Ascending aorta (tissue), 2 donors: ENCODE measurements around the gene RABGAP1L. TPM values are rescaled to one million over a fixed set of nuclear protein-coding genes. Genes with fewer than 3 reads are reported as not detected.

Experiments
- DNase-seq, 2 donors: peaks; one replicate each; pipeline ENCODE4 v3.0.0-alpha.2; 2019; ENCODE audit warnings: low spot score in 2 of 2
- H3K27ac ChIP-seq, 2 donors: fragments of 200-600 bp; sonication (generic); one replicate each; pipeline ENCODE4 v1.5.1; 2016 to 2017; ENCODE audit warnings: mild to moderate bottlenecking in 1 of 2
- H3K27me3 ChIP-seq: fragments of 200-600 bp; sonication (generic); one replicate; pipeline ENCODE4 v1.5.1; 2017
- H3K36me3 ChIP-seq, 2 donors: fragments of 200-600 bp; sonication (generic); one replicate each; pipeline ENCODE4 v1.5.1; 2016
- H3K4me1 ChIP-seq, 2 donors: fragments of 200-600 bp; sonication (generic); one replicate each; pipeline ENCODE4 v1.5.1; 2016 to 2017; ENCODE audit warnings: mild to moderate bottlenecking in 1 of 2
- H3K4me3 ChIP-seq, 2 donors: fragments of 200-600 bp; sonication (generic); one replicate each; pipeline ENCODE4 v1.5.1; 2016 to 2017; ENCODE audit warnings: mild to moderate bottlenecking in 1 of 2
- H3K9me3 ChIP-seq, 2 donors: fragments of 200-600 bp; sonication (generic); one replicate each; pipeline ENCODE4 v1.5.1; 2016
- intact Hi-C: fragments of 100-400 bp; cut with DNase I; formaldehyde crosslinking; loops from one replicate; pipeline ENCODE4 v1.15.1; 2023
- total RNA-seq: library from RNA; depleted of rRNA; stranded (reverse); fragments of >200 nt; gene quantifications from one replicate; pipeline ENCODE4 v1.1.0, GENCODE V29; 2016
- TF ChIP-seq, protein P1 (sequence below), 3 experiments: fragments of 200-600 bp in 2 of 3; fragments of 450-650 bp in 1 of 3; sonication (generic) in 2 of 3; IDR thresholded peaks; one replicate each; pipeline ENCODE4 v1.5.1; 2016 to 2019; ENCODE audit warnings: antibody characterized with exemption in 3 of 3, mild to moderate bottlenecking in 1 of 3, moderate library complexity in 1 of 3

The RABGAP1L gene
- total RNA-seq, 1 donor from 2014 or later: 48.4 TPM

GRCh38 chr1:175000697-175001187 is 841.4 kb downstream of the RABGAP1L start:
- H3K4me1 ChIP-seq: peaks cover 3 to 25% of the 10 kb centered on the region in 2 donors
- no peaks in the 10 kb centered on the region for H3K27me3 ChIP-seq
- H3K9me3 ChIP-seq: no peaks in the 10 kb centered on the region
- intact Hi-C loops: loop anchor here (2.0 to 10.0 kb wide), 2 partner anchors 1206 to 1526 kb away; partner anchors contain the start of genes COP1 and PRDX6
- peak overlapping the region; percentile 95 to 99 for H3K27ac ChIP-seq
- TF ChIP-seq, protein P1, sequence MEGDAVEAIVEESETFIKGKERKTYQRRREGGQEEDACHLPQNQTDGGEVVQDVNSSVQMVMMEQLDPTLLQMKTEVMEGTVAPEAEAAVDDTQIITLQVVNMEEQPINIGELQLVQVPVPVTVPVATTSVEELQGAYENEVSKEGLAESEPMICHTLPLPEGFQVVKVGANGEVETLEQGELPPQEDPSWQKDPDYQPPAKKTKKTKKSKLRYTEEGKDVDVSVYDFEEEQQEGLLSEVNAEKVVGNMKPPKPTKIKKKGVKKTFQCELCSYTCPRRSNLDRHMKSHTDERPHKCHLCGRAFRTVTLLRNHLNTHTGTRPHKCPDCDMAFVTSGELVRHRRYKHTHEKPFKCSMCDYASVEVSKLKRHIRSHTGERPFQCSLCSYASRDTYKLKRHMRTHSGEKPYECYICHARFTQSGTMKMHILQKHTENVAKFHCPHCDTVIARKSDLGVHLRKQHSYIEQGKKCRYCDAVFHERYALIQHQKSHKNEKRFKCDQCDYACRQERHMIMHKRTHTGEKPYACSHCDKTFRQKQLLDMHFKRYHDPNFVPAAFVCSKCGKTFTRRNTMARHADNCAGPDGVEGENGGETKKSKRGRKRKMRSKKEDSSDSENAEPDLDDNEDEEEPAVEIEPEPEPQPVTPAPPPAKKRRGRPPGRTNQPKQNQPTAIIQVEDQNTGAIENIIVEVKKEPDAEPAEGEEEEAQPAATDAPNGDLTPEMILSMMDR (IDR thresholded peaks at IDR 0.05): no peak
- peak overlapping the region; percentile 77 to 100 for H3K4me3 ChIP-seq
- H3K36me3 ChIP-seq: peaks cover 3% of the 10 kb centered on the region in 2 donors
- no peak for DNase-seq

GRCh38 chr1:175002910-175003517 is 843.7 kb downstream of the RABGAP1L start:
- Histone ChIP-seq H3K27ac (no peak overlapping the region), H3K9me3 (no peaks in the 10 kb centered on the region), H3K4me1 (peaks cover 3 to 25% of the 10 kb centered on the region in 2 donors), H3K36me3 (peaks cover 18 to 25% of the 10 kb centered on the region in 2 donors), H3K4me3 (peak overlapping the region in 1 of 2 donors; percentile 5), H3K27me3 (no peaks in the 10 kb centered on the region)
- DNase-seq: no peak
- intact Hi-C loops: loop anchor here (10.0 kb wide), 1 partner anchor 1528 kb away; the partner anchor contains the start of gene PRDX6
- TF ChIP-seq, protein P1 (IDR thresholded peaks at IDR 0.05): no peak

- DNase-seq: no peak
- H3K9me3 ChIP-seq: no peaks in the 10 kb centered on the region
- peaks cover 23 to 30% of the 10 kb centered on the region in 2 donors for H3K36me3 ChIP-seq
- no peak overlapping the region for H3K4me3 ChIP-seq
- no peaks in the 10 kb centered on the region for H3K27me3 ChIP-seq
- TF ChIP-seq, protein P1 (IDR thresholded peaks at IDR 0.05): no peak
- intact Hi-C loops: loop anchor here (10.0 kb wide), 1 partner anchor 1529 kb away; the partner anchor contains the start of gene PRDX6
- peaks cover 3 to 25% of the 10 kb centered on the region in 2 donors for H3K4me1 ChIP-seq
- no peak overlapping the region for H3K27ac ChIP-seq
Observed at GRCh38 chr1:175003521-175003920, 844.2 kb downstream of the RABGAP1L start.

DNA sequence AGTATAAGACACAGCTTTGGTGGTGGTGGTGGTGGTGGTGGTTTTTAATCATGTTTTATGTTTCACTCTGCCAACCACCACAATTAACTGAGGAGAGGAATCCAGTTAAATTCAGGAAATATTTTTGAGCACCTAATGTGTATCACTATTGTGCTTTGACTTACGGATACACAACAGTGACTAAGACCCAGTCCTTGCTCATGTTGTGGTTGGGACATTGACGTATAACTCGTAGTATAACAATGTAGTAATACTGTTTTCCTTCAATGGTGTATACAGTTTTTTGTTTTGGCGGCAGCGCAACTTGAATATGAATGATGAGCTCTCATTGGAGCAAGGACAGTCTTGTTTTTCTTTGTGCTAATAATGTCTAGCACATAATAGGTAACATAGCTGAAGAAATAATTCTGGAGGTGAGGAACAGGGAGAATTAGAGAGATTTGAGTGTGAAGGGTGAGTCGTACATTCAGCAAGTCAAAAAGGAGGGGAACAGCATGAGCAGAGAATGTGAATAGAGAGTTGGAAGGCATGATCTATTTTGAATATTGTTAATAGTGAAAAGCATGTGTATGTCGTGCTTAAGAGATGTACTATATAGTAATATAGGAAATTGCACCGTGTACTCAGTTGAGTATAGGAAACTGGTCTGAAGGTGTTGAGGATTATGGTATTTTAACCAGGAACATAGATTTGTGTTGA is 845.9 kb downstream of the RABGAP1L start:
- intact Hi-C loops: loop anchor here (10.0 kb wide), 1 partner anchor 1530 kb away; the partner anchor contains the start of gene PRDX6
- Histone ChIP-seq H3K4me1 (peaks cover 3 to 22% of the 10 kb centered on the region in 2 donors), H3K27ac (no peak overlapping the region), H3K4me3 (no peak overlapping the region), H3K9me3 (no peaks in the 10 kb centered on the region), H3K27me3 (no peaks in the 10 kb centered on the region), H3K36me3 (peaks cover 24 to 47% of the 10 kb centered on the region in 2 donors)
- no peak for DNase-seq
- TF ChIP-seq, protein P1 (IDR thresholded peaks at IDR 0.05): no peak

GRCh38 chr1:175009532-175009931 is 850.2 kb downstream of the RABGAP1L start:
- intact Hi-C loops: loop anchor here (10.0 kb wide), 1 partner anchor 1535 kb away; the partner anchor contains the start of gene PRDX6
- Histone ChIP-seq H3K4me3 (no peak overlapping the region), H3K36me3 (peaks cover 58 to 90% of the 10 kb centered on the region in 2 donors), H3K4me1 (no peaks in the 10 kb centered on the region), H3K9me3 (no peaks in the 10 kb centered on the region), H3K27ac (no peak overlapping the region), H3K27me3 (no peaks in the 10 kb centered on the region)
- TF ChIP-seq, protein P1 (IDR thresholded peaks at IDR 0.05): no peak
- no peak for DNase-seq
